GM06990 (cell line): Measurements from ENCODE around the gene TRIM4.

Experiments used
- DNase-seq: peaks from one replicate; pipeline ENCODE4 v3.0.0-alpha.2; 2011; ENCODE audit not compliant: insufficient read length; ENCODE audit errors: extremely low read depth
- H3K27me3 ChIP-seq: replicated peaks from 2 replicates; pipeline ENCODE4 v1.6.0; 2011; ENCODE audit warnings: low read length; ENCODE audit not compliant: control insufficient read depth, insufficient read depth
- H3K36me3 ChIP-seq: 2 replicates; pipeline ENCODE4 v1.5.1; 2011; ENCODE audit warnings: low read length; ENCODE audit not compliant: control insufficient read depth, insufficient read depth
- H3K4me3 ChIP-seq: replicated peaks from 2 replicates; pipeline ENCODE4 v1.5.1; 2011; ENCODE audit warnings: low read depth, mild to moderate bottlenecking, control low read depth, low read length
- TF ChIP-seq, protein P1 (sequence below): IDR thresholded peaks from 2 replicates; pipeline ENCODE4 v1.5.1; 2011; ENCODE audit warnings: low read length, control low read depth, mild to moderate bottlenecking, inconsistent platforms; ENCODE audit not compliant: insufficient read depth, poor library complexity, severe bottlenecking

TRIM4 gene

DNA sequence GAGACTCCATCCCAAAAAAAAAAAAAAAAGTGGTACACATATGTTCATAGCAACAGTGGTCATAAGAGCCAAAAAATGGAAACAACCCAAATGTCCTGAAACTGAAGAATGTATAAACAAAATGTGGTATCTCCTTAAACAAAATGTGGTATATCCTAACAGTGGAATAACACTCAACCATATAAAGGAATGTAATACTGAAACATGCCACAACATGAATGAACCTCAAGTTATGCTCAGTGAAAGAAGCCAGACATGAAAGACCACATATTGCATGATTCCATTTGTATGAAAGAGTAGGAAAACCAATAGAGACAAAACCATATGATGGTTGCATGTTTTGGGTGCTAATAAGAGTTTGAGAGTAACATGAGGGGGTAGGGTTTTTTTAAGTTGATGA lies 7.0 kb upstream of the TRIM4 start:
- Histone ChIP-seq H3K27me3 (no peaks in the 10 kb centered on the region; the same call in 1 of the 2 replicates), H3K4me3 (no peak overlapping the region), H3K36me3 (no peaks in the 10 kb centered on the region)
- TF ChIP-seq, protein P1, sequence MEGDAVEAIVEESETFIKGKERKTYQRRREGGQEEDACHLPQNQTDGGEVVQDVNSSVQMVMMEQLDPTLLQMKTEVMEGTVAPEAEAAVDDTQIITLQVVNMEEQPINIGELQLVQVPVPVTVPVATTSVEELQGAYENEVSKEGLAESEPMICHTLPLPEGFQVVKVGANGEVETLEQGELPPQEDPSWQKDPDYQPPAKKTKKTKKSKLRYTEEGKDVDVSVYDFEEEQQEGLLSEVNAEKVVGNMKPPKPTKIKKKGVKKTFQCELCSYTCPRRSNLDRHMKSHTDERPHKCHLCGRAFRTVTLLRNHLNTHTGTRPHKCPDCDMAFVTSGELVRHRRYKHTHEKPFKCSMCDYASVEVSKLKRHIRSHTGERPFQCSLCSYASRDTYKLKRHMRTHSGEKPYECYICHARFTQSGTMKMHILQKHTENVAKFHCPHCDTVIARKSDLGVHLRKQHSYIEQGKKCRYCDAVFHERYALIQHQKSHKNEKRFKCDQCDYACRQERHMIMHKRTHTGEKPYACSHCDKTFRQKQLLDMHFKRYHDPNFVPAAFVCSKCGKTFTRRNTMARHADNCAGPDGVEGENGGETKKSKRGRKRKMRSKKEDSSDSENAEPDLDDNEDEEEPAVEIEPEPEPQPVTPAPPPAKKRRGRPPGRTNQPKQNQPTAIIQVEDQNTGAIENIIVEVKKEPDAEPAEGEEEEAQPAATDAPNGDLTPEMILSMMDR = no peak
- no peak for DNase-seq

DNA sequence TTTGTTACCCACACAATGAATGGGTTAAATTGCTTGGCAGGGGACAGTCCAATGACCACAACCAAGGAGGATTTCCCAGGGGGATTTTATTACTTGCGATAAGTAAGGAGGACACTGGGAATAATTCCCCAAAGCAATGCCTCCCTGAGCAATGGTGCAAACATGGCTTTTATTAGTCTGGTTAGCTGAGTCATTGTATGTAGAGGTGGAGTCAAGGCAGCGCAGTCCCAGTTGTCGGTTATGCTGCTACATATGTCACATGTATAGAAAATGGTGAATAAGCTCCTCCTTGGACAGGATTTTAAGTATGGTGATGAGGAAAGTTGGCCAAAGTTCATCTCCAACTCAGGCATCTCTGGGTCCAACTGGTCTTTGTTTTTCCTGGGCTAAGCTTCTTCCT lies 3.9 kb upstream of the TRIM4 start:
- TF ChIP-seq, protein P1 = no peak
- H3K27me3 ChIP-seq = no peaks in the 10 kb centered on the region

DNA sequence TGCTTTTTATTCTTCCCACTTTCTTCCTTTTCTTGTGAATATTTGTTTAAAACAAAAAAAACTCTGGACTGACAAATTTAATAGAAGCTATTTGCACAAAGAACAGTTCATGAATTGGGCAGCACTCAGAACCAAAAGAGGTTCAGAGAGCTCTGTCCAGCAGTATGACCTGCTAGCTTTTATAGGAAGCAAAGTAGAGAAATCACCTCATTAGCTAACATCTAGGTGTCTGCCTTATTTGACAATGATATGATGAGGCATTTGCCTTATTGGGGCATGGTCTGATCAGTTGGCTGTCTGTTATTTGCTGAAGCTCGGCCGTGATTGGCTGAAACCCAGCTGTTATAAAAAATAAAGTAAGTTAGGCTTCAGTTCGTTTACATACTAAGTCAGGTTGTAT lies 819 bp upstream of the TRIM4 start:
- Histone ChIP-seq H3K36me3 (peaks cover 2% of the 10 kb centered on the region), H3K4me3 (peak overlapping the region; percentile 72), H3K27me3 (no peaks in the 10 kb centered on the region)
- TF ChIP-seq, protein P1 = no peak
- DNase-seq = no peak

More for the DNA sequence above, 3.9 kb upstream of the TRIM4 start:
- no peak overlapping the region for H3K4me3 ChIP-seq
- DNase-seq = no peak
- H3K36me3 ChIP-seq = no peaks in the 10 kb centered on the region

DNA sequence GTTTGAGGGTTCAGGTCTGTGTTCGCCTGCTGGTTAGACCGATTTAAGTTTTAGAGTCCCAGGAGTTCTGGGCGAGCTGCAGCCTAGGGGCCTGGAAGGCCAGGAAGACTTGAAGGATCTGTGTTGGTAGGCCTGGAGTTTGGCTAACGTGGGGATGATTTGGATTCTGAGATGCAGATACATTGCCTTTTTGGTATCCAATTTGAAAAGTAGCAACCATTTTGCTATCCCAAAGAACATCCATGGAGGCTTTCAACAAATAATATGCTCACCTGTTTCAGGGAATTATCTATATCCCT lies 433 bp upstream of the TRIM4 start:
- TF ChIP-seq, protein P1 = no peak
- H3K4me3 ChIP-seq = peak overlapping the region; percentile 72

DNA sequence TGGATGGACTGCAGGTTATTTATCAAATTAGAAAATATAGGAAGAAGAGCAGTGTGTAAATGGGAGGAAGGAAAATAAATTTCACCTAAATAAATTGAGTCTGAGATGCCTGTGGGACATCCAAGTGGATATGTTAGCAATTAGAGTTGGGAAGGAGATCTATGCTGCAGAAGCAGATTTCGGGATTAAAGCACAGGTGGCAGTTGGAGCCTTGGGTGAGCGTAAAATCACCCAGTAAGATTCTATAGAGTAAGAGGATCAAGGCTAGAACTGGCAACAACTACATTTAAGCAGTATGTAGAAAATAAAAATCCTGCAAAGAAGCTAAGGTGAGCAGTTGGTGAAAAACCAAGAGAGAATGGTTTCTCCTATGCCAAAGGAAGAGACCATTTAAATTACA lies 8.4 kb downstream of the TRIM4 start:
- H3K36me3 ChIP-seq = peaks cover 4% of the 10 kb centered on the region
- H3K4me3 ChIP-seq = no peak overlapping the region
- H3K27me3 ChIP-seq = no peaks in the 10 kb centered on the region
- TF ChIP-seq, protein P1 = no peak
- DNase-seq = no peak

More for the DNA sequence above, 433 bp upstream of the TRIM4 start:
- peaks cover 2% of the 10 kb centered on the region for H3K36me3 ChIP-seq
- no peaks in the 10 kb centered on the region for H3K27me3 ChIP-seq
- DNase-seq = no peak

DNA sequence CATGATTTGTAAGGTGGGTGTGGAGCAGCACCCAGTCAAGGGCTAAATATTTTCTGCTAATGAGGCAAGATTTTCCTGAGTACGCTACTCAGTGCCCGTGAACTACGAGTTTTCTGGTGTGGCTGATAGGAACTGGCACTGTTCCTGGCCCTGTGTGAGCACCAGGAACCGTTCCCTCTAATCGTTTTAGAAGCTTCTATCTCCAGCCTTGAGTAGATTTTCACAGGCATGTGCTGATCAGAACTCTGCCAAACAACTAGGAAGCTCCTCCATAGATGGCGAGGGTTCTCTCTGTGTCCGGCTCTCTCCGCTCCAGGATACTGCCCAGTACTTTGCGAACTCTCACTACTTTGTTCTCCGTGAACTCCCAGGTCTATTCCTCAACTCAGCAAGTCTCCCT lies 17.7 kb downstream of the TRIM4 start:
- TF ChIP-seq, protein P1 = no peak
- no peaks in the 10 kb centered on the region for H3K27me3 ChIP-seq
- no peak overlapping the region for H3K4me3 ChIP-seq
- no peak for DNase-seq
- H3K36me3 ChIP-seq = peaks cover 22% of the 10 kb centered on the region
